Fibroblast of the conjunctiva (primary cell): Measurements from ENCODE around the gene ZFP64.
"Not testable (repeated sequence)": the region's sequence is repeated elsewhere in the genome, so short reads cannot be mapped to it uniquely, and the experiment has no call there.

Source experiments
- DNase-seq: peaks from one replicate; pipeline ENCODE4 v3.0.0-alpha.2; 2010; ENCODE audit warnings: low read depth

ZFP64 gene

GRCh38 chr20:52201395-52201794, 9.8 kb upstream of the ZFP64 start:
- no peak for DNase-seq

GRCh38 chr20:52200870-52201269, 9.3 kb upstream of the ZFP64 start:
- peak; percentile 6 for DNase-seq

- DNase-seq, result no peak
These were observed 5.3 kb upstream of the ZFP64 start for GRCh38 chr20:52196845-52197244.

GRCh38 chr20:52193886-52194545, 2.4 kb upstream of the ZFP64 start:
- no peak for DNase-seq

- DNase-seq, result no peak
These were observed 1.6 kb upstream of the ZFP64 start for GRCh38 chr20:52193133-52193532.

GRCh38 chr20:52192719-52193007, 1.1 kb upstream of the ZFP64 start:
- not testable (repeated sequence) for DNase-seq

GRCh38 chr20:52191916-52192718, 538 bp upstream of the ZFP64 start:
- DNase-seq, result no peak

- DNase-seq, result no peak
These were observed 995 bp downstream of the ZFP64 start for GRCh38 chr20:52190437-52191131.

GRCh38 chr20:52181766-52182165, 9.8 kb downstream of the ZFP64 start:
- DNase-seq, result no peak

- no peak for DNase-seq
These were observed 11.3 kb downstream of the ZFP64 start for GRCh38 chr20:52180180-52180840.

GRCh38 chr20:52179331-52180179, 12.0 kb downstream of the ZFP64 start:
- DNase-seq, result no peak

GRCh38 chr20:52178691-52179090, 12.9 kb downstream of the ZFP64 start:
- DNase-seq, result no peak

GRCh38 chr20:52175840-52176239, 15.7 kb downstream of the ZFP64 start:
- no peak for DNase-seq

GRCh38 chr20:52172392-52173047, 19.1 kb downstream of the ZFP64 start:
- DNase-seq, result no peak

GRCh38 chr20:52171025-52171424, 20.6 kb downstream of the ZFP64 start:
- no peak for DNase-seq

- DNase-seq, result no peak
These were observed 23.5 kb downstream of the ZFP64 start for GRCh38 chr20:52168116-52168515.

- no peak for DNase-seq
These were observed 24.2 kb downstream of the ZFP64 start for GRCh38 chr20:52167232-52167840.

GRCh38 chr20:52166150-52166549, 25.4 kb downstream of the ZFP64 start:
- DNase-seq, result no peak

GRCh38 chr20:52160621-52161204, 30.9 kb downstream of the ZFP64 start:
- no peak for DNase-seq

GRCh38 chr20:52160049-52160570, 31.5 kb downstream of the ZFP64 start:
- DNase-seq, result no peak
